ENCODE measurements around the gene C1R. TPM values are rescaled to one million over a fixed set of nuclear protein-coding genes. Genes with fewer than 3 reads are reported as not detected.

C1R gene
- total RNA-seq, 3 donors from 2014 or later (not counting 1 experiment from before 2014, with no cell fraction given) = 6.4 to 7.8 (median 6.6) TPM

DNA sequence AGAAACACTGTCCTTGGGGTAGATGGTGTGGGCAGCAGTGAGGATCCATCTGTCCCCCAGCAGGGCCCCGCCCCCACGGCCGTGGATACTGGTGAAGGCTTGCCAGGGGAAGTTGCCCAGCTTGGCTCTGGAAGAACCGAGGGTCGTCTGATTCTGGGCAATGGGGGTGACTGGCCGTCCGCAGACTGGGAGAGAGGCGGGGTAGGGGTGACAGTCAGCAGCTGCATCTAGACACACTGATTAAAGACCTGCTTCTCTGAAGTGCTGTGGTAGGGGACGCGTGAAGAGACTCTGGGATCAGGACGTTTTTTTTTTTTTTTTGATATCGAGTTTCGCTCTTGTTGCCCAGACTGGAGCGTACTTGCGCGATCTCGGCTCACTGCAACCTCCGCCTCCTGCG lies 4.7 kb upstream of the C1R start:
- TF ChIP-seq CTCF (IDR thresholded peaks at IDR 0.05) = no peak
- WGBS (ENCODE audit: insufficient coverage) = 95% methylated on average over 19 of the region's 19 CpGs
- intact Hi-C loops (cut with micrococcal nuclease) = no loop called here

GRCh38 chr12:7096006-7096932 lies 4.0 kb upstream of the C1R start:
- no peaks in the 10 kb centered on the region for H3K9me3 ChIP-seq (ENCODE audit: control insufficient read depth, insufficient read depth, low read length)
- intact Hi-C loops (cut with micrococcal nuclease) = no loop called here
- no peak overlapping the region for H3K27ac Mint-ChIP-seq

More for the DNA sequence above, 4.7 kb upstream of the C1R start:
- Histone ChIP-seq H3K9me3 (ENCODE audit: control insufficient read depth, insufficient read depth, low read length) (no peaks in the 10 kb centered on the region), H3K4me1 (ENCODE audit: control insufficient read depth, insufficient read depth, low read length) (peaks cover 9% of the 10 kb centered on the region), H3K27me3 (ENCODE audit: control insufficient read depth, insufficient read depth, low read length) (no peaks in the 10 kb centered on the region), H3K4me3 (ENCODE audit: low read length) (no peak overlapping the region), H3K27ac (ENCODE audit: low read length) (no peak overlapping the region), H3K36me3 (ENCODE audit: control insufficient read depth, insufficient read depth, low read length) (peaks cover 13% of the 10 kb centered on the region)
- Mint-ChIP-seq H3K27ac (no peak overlapping the region), H3K4me3 (no peak overlapping the region), H3K9me3 (no peaks in the 10 kb centered on the region), H3K27me3 (ENCODE audit: low read depth in 2 of 2) (no peaks in the 10 kb centered on the region), H3K4me1 (peaks cover 0 to 9% of the 10 kb centered on the region in 2 donors), H3K36me3 (no peaks in the 10 kb centered on the region)
- DNase-seq (no peak), ATAC-seq (no peak)

GRCh38 chr12:7093892-7094291 lies 1.6 kb upstream of the C1R start:
- H3K27ac ChIP-seq (ENCODE audit: low read length) = no peak overlapping the region
- no peaks in the 10 kb centered on the region for H3K9me3 ChIP-seq (ENCODE audit: control insufficient read depth, insufficient read depth, low read length)
- 90% methylated on average over 9 of the region's 10 CpGs for WGBS (ENCODE audit: insufficient coverage)
- TF ChIP-seq CTCF (IDR thresholded peaks at IDR 0.05) = no peak
- Mint-ChIP-seq H3K4me1 (peaks cover 0 to 22% of the 10 kb centered on the region in 2 donors), H3K27ac (no peak overlapping the region), H3K27me3 (ENCODE audit: low read depth in 2 of 2) (no peaks in the 10 kb centered on the region), H3K9me3 (no peaks in the 10 kb centered on the region), H3K36me3 (no peaks in the 10 kb centered on the region), H3K4me3 (no peak overlapping the region)
- intact Hi-C loops (cut with micrococcal nuclease) = loop anchor here (5.0 kb wide), 1 partner anchor 77 kb away; the partner anchor contains the start of gene LPCAT3
- peaks cover 12% of the 10 kb centered on the region for H3K4me1 ChIP-seq (ENCODE audit: control insufficient read depth, insufficient read depth, low read length)
- no peak for ATAC-seq
- H3K4me3 ChIP-seq (ENCODE audit: low read length) = no peak overlapping the region
- DNase-seq = no peak
- peaks cover 5% of the 10 kb centered on the region for H3K36me3 ChIP-seq (ENCODE audit: control insufficient read depth, insufficient read depth, low read length)
- H3K27me3 ChIP-seq (ENCODE audit: control insufficient read depth, insufficient read depth, low read length) = no peaks in the 10 kb centered on the region

More at GRCh38 chr12:7096006-7096932, 4.0 kb upstream of the C1R start:
- Histone ChIP-seq H3K27me3 (ENCODE audit: control insufficient read depth, insufficient read depth, low read length) (no peaks in the 10 kb centered on the region), H3K27ac (ENCODE audit: low read length) (no peak overlapping the region), H3K36me3 (ENCODE audit: control insufficient read depth, insufficient read depth, low read length) (peaks cover 12% of the 10 kb centered on the region), H3K4me3 (ENCODE audit: low read length) (no peak overlapping the region), H3K4me1 (ENCODE audit: control insufficient read depth, insufficient read depth, low read length) (peaks cover 12% of the 10 kb centered on the region)
- Mint-ChIP-seq H3K4me3 (no peak overlapping the region), H3K4me1 (peaks cover 0 to 15% of the 10 kb centered on the region in 2 donors), H3K36me3 (no peaks in the 10 kb centered on the region), H3K9me3 (no peaks in the 10 kb centered on the region), H3K27me3 (ENCODE audit: low read depth in 2 of 2) (no peaks in the 10 kb centered on the region)
- TF ChIP-seq CTCF (IDR thresholded peaks at IDR 0.05) = no peak
- ATAC-seq (no peak), DNase-seq (no peak)
- 93% methylated on average over 23 of the region's 26 CpGs for WGBS (ENCODE audit: insufficient coverage)

All from natural killer cell (primary cell).